ENCODE measurements around the gene ZBTB6.

DNA sequence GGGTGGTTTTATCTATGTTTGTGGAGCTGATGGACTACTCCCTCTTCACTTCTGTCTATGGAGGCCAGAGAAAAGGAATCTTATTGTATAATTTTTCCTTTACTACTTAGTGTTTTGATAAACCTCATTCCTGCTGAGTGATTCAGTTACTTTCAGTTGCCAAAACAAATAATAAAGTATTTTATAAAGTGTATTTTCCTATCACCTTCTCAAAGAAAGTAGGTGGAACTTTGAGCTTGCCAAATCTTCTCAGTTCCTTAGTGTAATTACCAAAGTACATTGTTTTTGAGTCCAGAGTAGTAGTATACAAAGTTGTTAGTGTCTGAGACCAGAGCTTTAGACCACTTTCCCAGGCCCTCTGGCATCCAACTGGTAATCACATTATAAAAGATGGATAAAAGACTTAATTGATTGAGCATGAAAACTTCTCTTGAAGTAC lies 41.1 kb upstream of the ZBTB6 start:
- TF ChIP-seq, protein P1, sequence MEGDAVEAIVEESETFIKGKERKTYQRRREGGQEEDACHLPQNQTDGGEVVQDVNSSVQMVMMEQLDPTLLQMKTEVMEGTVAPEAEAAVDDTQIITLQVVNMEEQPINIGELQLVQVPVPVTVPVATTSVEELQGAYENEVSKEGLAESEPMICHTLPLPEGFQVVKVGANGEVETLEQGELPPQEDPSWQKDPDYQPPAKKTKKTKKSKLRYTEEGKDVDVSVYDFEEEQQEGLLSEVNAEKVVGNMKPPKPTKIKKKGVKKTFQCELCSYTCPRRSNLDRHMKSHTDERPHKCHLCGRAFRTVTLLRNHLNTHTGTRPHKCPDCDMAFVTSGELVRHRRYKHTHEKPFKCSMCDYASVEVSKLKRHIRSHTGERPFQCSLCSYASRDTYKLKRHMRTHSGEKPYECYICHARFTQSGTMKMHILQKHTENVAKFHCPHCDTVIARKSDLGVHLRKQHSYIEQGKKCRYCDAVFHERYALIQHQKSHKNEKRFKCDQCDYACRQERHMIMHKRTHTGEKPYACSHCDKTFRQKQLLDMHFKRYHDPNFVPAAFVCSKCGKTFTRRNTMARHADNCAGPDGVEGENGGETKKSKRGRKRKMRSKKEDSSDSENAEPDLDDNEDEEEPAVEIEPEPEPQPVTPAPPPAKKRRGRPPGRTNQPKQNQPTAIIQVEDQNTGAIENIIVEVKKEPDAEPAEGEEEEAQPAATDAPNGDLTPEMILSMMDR (IDR thresholded peaks at IDR 0.05), result no peak
- TF ChIP-seq POLR2AphosphoS5 (IDR thresholded peaks at IDR 0.05) (no peak), POLR2A (IDR thresholded peaks at IDR 0.05) (no peak), EP300 (IDR thresholded peaks at IDR 0.05) (no peak)

Data from stomach (tissue), 4 donors.